CD4-positive, alpha-beta T cell treated with Interleukin-4 for 4 hours (primary cell): ENCODE data around the gene MYO5B.
A peak's percentile ranks its signal among the peaks of the same experiment; 100 is the strongest.
"Not testable (repeated sequence)": the region's sequence is repeated elsewhere in the genome, so short reads cannot be mapped to it uniquely, and the experiment has no call there.

Experiments used
- DNase-seq: peaks from one replicate; pipeline ENCODE4 v3.0.0-alpha.2; 2020

Gene MYO5B

GRCh38 chr18:49814147-49814499, 380.8 kb downstream of the MYO5B start:
- peak; percentile 42 for DNase-seq

- DNase-seq = peak; percentile 80
These were observed 381.4 kb downstream of the MYO5B start, which contains the start of gene ACAA2 for GRCh38 chr18:49813319-49814146. TSS of gene ACAA2 (minus strand) at chr18:49813533. CDS start at chr18:49813484, 49 bp downstream.

- DNase-seq = peak; percentile 44
These were observed 382.0 kb downstream of the MYO5B start for GRCh38 chr18:49813069-49813318.

GRCh38 chr18:49812286-49813068, 382.5 kb downstream of the MYO5B start:
- no peak for DNase-seq

DNA sequence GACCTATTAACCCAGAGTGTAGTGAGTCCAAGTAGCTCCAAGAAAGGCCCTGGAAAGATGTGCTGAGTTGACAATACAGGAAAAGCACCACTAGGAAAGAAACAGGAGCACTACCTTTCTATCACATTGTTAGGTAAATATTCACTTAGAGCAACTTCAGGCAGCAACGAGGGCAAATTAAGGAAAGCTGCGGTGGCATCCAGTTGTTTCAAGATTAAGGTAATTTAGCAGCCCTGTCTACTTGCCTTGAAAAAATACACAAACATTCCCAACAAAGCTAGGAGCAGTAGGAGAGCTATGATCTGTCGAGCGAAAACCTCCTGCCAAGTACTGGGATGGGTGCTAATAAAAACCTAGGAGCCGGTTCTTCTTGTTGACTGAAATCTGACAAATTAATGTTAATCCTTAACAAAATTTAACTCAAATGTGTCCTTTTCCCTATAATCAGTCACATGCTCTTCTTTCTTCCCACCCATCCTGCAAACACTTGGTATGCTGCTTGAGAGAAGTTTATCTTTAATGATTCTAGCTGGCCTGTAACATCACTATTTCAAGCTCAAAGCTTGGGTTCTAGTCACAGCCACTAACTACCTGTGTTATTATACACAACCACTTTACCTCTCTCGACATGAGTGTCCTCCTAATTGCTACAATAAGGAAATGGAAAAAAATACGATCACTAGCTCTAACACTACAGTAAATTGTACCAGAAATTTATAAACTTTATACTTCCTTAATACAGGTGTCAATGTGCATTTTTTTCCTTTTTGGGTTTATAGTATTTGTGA, 383.6 kb downstream of the MYO5B start:
- DNase-seq = no peak

- DNase-seq = not testable (repeated sequence)
These were observed 386.3 kb downstream of the MYO5B start for GRCh38 chr18:49808553-49809191.

DNA sequence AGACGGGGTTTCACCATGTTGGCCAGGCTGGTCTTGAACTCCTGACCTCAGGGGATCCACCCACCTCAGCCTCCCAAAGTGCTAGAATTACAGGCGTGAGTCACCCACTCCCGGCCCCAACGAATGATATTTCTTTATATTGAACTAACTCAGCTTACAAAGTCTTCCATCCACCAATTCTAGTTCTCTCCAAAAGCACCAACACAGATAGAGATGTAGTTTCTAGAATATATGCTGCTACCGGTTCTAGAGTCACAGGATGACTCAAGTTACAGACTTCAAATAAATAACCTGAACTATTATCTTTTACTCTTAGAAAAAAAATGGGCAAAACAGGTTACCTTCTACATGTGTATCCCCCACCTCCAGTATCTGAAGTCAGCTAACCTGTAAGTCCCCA, 390.9 kb downstream of the MYO5B start:
- no peak for DNase-seq

DNA sequence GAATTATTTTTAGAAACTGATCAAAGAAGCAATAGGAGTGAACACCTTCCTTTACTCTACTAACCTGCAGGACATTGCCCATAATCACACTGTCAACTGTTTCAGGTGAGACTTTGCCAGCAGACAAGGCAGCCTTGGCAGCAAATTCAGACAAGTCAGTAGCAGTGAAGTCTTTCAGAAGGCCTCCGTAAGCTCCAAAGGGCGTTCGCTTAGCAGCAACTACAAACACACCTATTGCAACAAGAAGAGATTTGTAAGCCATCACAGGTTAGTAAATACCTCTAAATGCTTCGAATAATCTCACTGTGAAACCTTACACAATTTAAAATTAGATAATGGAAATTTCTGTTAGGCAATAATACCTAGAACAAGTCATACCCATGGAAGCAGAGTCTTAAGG, 392.3 kb downstream of the MYO5B start:
- DNase-seq = no peak

GRCh38 chr18:49800491-49800890, 394.5 kb downstream of the MYO5B start:
- not testable (repeated sequence) for DNase-seq

DNA sequence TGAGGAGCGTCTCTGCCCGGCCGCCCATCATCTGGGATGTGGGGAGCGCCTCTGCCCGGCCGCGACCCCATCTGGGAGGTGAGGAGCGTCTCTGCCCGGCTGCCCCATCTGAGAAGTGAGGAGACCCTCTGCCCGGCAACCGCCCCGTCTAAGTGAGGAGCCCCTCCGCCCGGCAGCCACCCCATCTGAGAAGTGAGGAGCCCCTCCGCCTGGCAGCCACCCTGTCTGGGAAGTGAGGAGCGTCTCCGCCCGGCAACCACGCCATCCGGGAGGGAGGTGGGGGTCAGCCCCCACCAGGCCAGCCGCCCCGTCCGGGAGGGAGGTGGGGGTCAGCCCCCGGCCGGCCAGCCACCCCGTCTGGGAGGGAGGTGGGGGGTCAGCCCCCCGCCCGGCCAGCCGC, 395.1 kb downstream of the MYO5B start:
- not testable (repeated sequence) for DNase-seq

GRCh38 chr18:49798001-49798400, 396.9 kb downstream of the MYO5B start:
- no peak for DNase-seq

- DNase-seq = no peak
These were observed 399.1 kb downstream of the MYO5B start for GRCh38 chr18:49795612-49796552.

GRCh38 chr18:49794743-49795142, 400.2 kb downstream of the MYO5B start:
- no peak for DNase-seq

- not testable (repeated sequence) for DNase-seq
These were observed 405.3 kb downstream of the MYO5B start for GRCh38 chr18:49789560-49790134.

- DNase-seq = peak; percentile 27
These were observed 406.5 kb downstream of the MYO5B start for GRCh38 chr18:49788327-49788898.

DNA sequence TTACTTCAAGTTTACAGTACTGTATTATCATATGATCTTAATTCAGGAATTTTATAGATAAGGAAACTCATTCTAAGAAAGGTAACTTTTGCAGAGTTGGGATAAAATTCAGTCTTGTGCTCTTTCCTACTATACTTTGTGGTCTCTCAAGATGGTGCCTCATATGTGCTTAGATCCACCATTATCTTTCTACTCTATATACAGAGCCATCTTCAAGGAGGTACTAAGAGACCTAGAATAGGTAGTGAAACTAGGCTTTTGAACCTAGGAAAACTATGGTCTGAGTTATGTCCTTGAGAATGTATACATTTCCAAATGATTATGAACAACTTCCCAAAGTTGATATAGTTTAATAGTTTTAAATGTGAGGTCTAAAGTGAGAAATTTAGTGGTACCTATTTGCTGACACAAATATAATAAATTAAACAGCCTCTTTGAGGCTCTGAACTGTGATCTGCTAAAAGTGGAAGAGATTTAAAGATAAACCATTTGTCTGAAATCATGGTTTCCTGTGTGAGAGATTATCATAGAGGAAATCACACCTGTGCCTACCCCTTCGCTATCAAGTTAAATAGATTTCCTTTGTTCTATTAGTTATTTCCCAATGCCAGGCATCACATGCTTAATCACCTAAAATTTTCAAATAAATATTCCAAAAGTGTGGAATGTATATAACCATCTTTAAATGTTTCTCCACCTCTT, 408.8 kb downstream of the MYO5B start:
- DNase-seq = peak; percentile 49

- peak; percentile 11 for DNase-seq
These were observed 410.3 kb downstream of the MYO5B start for GRCh38 chr18:49784427-49785185.

- not testable (repeated sequence) for DNase-seq
These were observed 411.3 kb downstream of the MYO5B start for GRCh38 chr18:49783631-49784030.

DNA sequence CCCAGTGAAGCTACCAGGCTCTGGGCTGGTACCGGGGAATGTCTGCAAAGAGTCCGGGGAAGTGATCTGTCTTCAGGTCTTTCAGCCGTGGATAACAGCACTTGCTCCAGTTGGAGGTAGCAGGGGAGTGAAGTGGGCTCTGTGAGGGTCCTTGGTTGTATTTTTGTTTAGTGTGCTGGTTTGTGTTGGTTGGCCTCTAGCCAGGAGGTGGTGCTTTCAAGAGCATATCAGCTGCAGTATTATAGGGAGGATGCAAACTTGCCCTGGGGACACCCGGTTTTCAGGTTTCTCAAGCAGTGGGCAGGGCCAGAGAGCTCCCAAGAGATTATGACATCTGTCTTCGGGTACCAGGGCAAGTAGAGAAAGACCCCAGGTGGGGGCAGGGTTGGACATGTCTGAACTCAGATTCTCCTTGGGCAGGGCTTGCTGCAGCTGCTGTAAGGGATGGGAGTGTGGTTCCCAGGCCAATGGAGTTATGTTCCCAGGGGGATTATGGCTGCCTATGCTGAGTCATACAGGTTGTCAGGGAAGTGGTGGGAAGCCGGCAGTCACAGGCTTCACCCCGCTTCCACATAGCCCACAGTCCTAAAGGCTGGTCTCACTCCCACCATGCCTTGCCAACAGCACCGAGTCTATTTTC, 416.0 kb downstream of the MYO5B start:
- no peak for DNase-seq
